HepG2 (cell line): ENCODE results near the gene FCHO1. TPM values are rescaled to one million over a fixed set of nuclear protein-coding genes. Genes with fewer than 3 reads are reported as not detected.

Experiments used
- ELF1 ChIP-seq: sonication (generic); formaldehyde crosslinking; IDR thresholded peaks from 2 replicates; pipeline ENCODE4 v1.4.0; 2020; ENCODE audit warnings: missing genetic modification reagents
- FOXP1 ChIP-seq, 2 experiments: fragments of 450-650 bp in 1 of 2; IDR thresholded peaks; 2 replicates each; pipeline ENCODE4 v1.6.1; 2017 to 2018; ENCODE audit warnings: antibody characterized with exemption in 1 of 2
- GFI1 ChIP-seq: sonication (generic); formaldehyde crosslinking; IDR thresholded peaks from 2 replicates; pipeline ENCODE4 v1.5.0; 2020; ENCODE audit warnings: missing genetic modification reagents, mild to moderate bottlenecking, borderline replicate concordance
- HOXA3 ChIP-seq: sonication (generic); formaldehyde crosslinking; IDR thresholded peaks from 2 replicates; pipeline ENCODE4 v1.5.0; 2020; ENCODE audit warnings: missing genetic modification reagents
- KDM1A ChIP-seq: IDR thresholded peaks from 2 replicates; pipeline ENCODE4 v1.6.1; 2016; ENCODE audit warnings: missing compliant biosample characterization
- KMT2A ChIP-seq: sonication (generic); formaldehyde crosslinking; IDR thresholded peaks from 2 replicates; pipeline ENCODE4 v1.4.0; 2020; ENCODE audit warnings: missing genetic modification reagents
- MBNL3 ChIP-seq: fragments of 250-450 bp; sonication (Bioruptor Pico); conservative IDR thresholded peaks from 2 replicates; pipeline ENCODE4 v1.8.0; 2022; ENCODE audit warnings: mild to moderate bottlenecking, inconsistent platforms
- MIXL1 ChIP-seq: IDR thresholded peaks from 2 replicates; pipeline ENCODE4 v1.6.1; 2016
- MXI1 ChIP-seq: IDR thresholded peaks from 3 replicates; pipeline ENCODE4 v1.6.1; 2012; ENCODE audit warnings: low read depth, low read length, inconsistent platforms, borderline replicate concordance
- NFE2L2 ChIP-seq: fragments of 150-350 bp; IDR thresholded peaks from 2 replicates; pipeline ENCODE4 v1.6.1; 2014; ENCODE audit warnings: low read length
- NFKB2 ChIP-seq: sonication (generic); formaldehyde crosslinking; IDR thresholded peaks from 2 replicates; pipeline ENCODE4 v1.4.0; 2020; ENCODE audit warnings: missing genetic modification reagents, borderline replicate concordance
- PATZ1 ChIP-seq: sonication (generic); formaldehyde crosslinking; IDR thresholded peaks from 2 replicates; pipeline ENCODE4 v1.4.0; 2020; ENCODE audit warnings: missing genetic modification reagents
- RCOR2 ChIP-seq: IDR thresholded peaks from 2 replicates; pipeline ENCODE4 v1.6.1; 2016; ENCODE audit warnings: missing biosample characterization, missing genetic modification reagents
- SATB2 ChIP-seq: sonication (generic); formaldehyde crosslinking; IDR thresholded peaks from 2 replicates; pipeline ENCODE4 v1.5.0; 2020; ENCODE audit warnings: missing genetic modification reagents
- STAT6 ChIP-seq: sonication (generic); formaldehyde crosslinking; IDR thresholded peaks from 2 replicates; pipeline ENCODE4 v1.4.0; 2020; ENCODE audit warnings: missing genetic modification reagents, mild to moderate bottlenecking, borderline replicate concordance
- TCF7 ChIP-seq: sonication (generic); IDR thresholded peaks from 2 replicates; pipeline ENCODE4 v1.6.1; 2016; ENCODE audit warnings: antibody characterized with exemption, low read depth
- THAP11 ChIP-seq: IDR thresholded peaks from 2 replicates; pipeline ENCODE4 v1.6.1; 2016; ENCODE audit warnings: missing biosample characterization, missing genetic modification reagents
- USF2 ChIP-seq, 2 experiments: sonication (generic) in 1 of 2; formaldehyde crosslinking in 1 of 2; IDR thresholded peaks; 2 replicates each; pipeline versions ENCODE4 v1.5.1 to v1.6.1; 2011 to 2020; ENCODE audit warnings: borderline replicate concordance in 1 of 2, low read depth in 1 of 2, low read length in 1 of 2, mild to moderate bottlenecking in 1 of 2, missing genetic modification reagents in 1 of 2, moderate library complexity in 1 of 2
- ZFP36 ChIP-seq: fragments of 150-350 bp; IDR thresholded peaks from 2 replicates; pipeline ENCODE4 v1.6.1; 2018; ENCODE audit warnings: borderline replicate concordance, low read length, low read depth; ENCODE audit not compliant: partially characterized antibody
- ZNF224 ChIP-seq: sonication (generic); formaldehyde crosslinking; IDR thresholded peaks from 2 replicates; pipeline ENCODE4 v1.5.0; 2020; ENCODE audit warnings: mild to moderate bottlenecking, missing genetic modification reagents
- ZNF317 ChIP-seq: sonication (generic); formaldehyde crosslinking; IDR thresholded peaks from 2 replicates; pipeline ENCODE4 v1.5.0; 2020; ENCODE audit warnings: mild to moderate bottlenecking, missing genetic modification reagents
- ZNF331 ChIP-seq: sonication (generic); formaldehyde crosslinking; IDR thresholded peaks from 2 replicates; pipeline ENCODE4 v1.4.0; 2020; ENCODE audit warnings: missing genetic modification reagents
- ZNF589 ChIP-seq: sonication (generic); formaldehyde crosslinking; conservative IDR thresholded peaks from 2 replicates; pipeline ENCODE4 v1.8.0; 2022; ENCODE audit warnings: mild to moderate bottlenecking, moderate library complexity, missing genetic modification reagents
- ZNF605 ChIP-seq: sonication (generic); formaldehyde crosslinking; IDR thresholded peaks from 2 replicates; pipeline ENCODE4 v1.8.0; 2022; ENCODE audit warnings: mild to moderate bottlenecking, missing genetic modification reagents
- ZSCAN22 ChIP-seq: sonication (generic); formaldehyde crosslinking; IDR thresholded peaks from 2 replicates; pipeline ENCODE4 v1.4.0; 2020; ENCODE audit warnings: mild to moderate bottlenecking, missing genetic modification reagents
- polyA plus RNA-seq, 8 experiments: library from polyadenylated mRNA; depleted of rRNA in 3 of 8; stranded (reverse) in 7 of 8; unstranded in 1 of 8; fragments of >200 nt; fragmentation: Illumina TruSeq in 4 of 8; extraction: Trizol in 4 of 8; gene quantifications; 2 replicates each; pipeline versions ENCODE4 v1.2.1 to v1.2.3, GENCODE V29; 2011 to 2016; ENCODE audit warnings: low read depth in 4 of 8, missing spikeins in 1 of 8, mixed read lengths in 1 of 8; ENCODE audit not compliant: insufficient read depth in 1 of 8
- total RNA-seq, 5 experiments: library from RNA; depleted of rRNA; stranded (reverse); fragments of >200 nt; fragmentation: Illumina TruSeq; extraction: Trizol; gene quantifications; 2 replicates each; pipeline ENCODE4 v1.2.3, GENCODE V29; 2016; ENCODE audit warnings: low read depth in 1 of 5

Gene FCHO1
- total and polyA plus RNA-seq, 2 of the 13 experiments (the other 11 are each of a cell fraction or from before 2014, with no cell fraction given), result 1.3 to 3.1 TPM

GRCh38 chr19:17797424-17798201 is 46.3 kb downstream of the FCHO1 start (continued):
- TF ChIP-seq ZNF589 (no peak), TCF7 (0 out of 2 replicates have a peak, but pooled peaks have one; percentile 20), NFE2L2 (no peak), RCOR2 (CRISPR knock-in tag) (no peak), ZNF331 (CRISPR knock-in tag) (no peak), MBNL3 (no peak), KMT2A (CRISPR knock-in tag) (no peak), SATB2 (CRISPR knock-in tag) (no peak), ZNF224 (CRISPR knock-in tag) (no peak), GFI1 (CRISPR knock-in tag) (0 out of 2 replicates have a peak, but pooled peaks have one; percentile 18), USF2 (IDR thresholded peaks at IDR 0.05; ENCODE audit: low read depth, low read length) (no peak), USF2 (CRISPR knock-in tag; IDR thresholded peaks at IDR 0.05; ENCODE audit: borderline replicate concordance) (no peak), NFKB2 (CRISPR knock-in tag) (no peak), THAP11 (CRISPR knock-in tag) (0 out of 2 replicates have a peak, but pooled peaks have one; percentile 21), ZSCAN22 (CRISPR knock-in tag) (no peak), ZNF605 (no peak), MXI1 (peak; percentile 89; the same call in 1 of the 3 replicates), PATZ1 (peak; percentile 31; the same call in 1 of the 2 replicates), ZFP36 (peak; percentile 4), ZNF317 (CRISPR knock-in tag) (no peak), MIXL1 (CRISPR knock-in tag) (0 out of 2 replicates have a peak, but pooled peaks have one; percentile 7), FOXP1 (IDR thresholded peaks at IDR 0.05) (no peak), FOXP1 (CRISPR knock-in tag; IDR thresholded peaks at IDR 0.05) (peak; percentile 17; the same call in 1 of the 2 replicates), HOXA3 (CRISPR knock-in tag) (peak; percentile 53; the same call in 1 of the 2 replicates), ELF1 (CRISPR knock-in tag) (no peak), STAT6 (CRISPR knock-in tag) (no peak), KDM1A (no peak)
